Small intestine (tissue), 7 donors: ENCODE data around the gene COL8A1. TPM values are rescaled to one million over a fixed set of nuclear protein-coding genes. Genes with fewer than 3 reads are reported as not detected.
"Not testable (repeated sequence)": the region's sequence is repeated elsewhere in the genome, so short reads cannot be mapped to it uniquely, and the experiment has no call there.

ENCODE experiments used
- DNase-seq, 2 donors: peaks; one replicate each; pipeline versions ENCODE4 v3.0.0 to v3.0.0-alpha.2; 2013
- FAIRE-seq: peaks from 2 replicates; lab custom pipeline; 2012; peaks lifted over from hg19 to GRCh38; lab: Jason Lieb, UNC
- H3K27ac ChIP-seq, 3 donors: one replicate each; pipeline ENCODE4 v1.5.1; 2013; ENCODE audit warnings: low read length in 2 of 3, mild to moderate bottlenecking in 2 of 3, control low read depth in 1 of 3, inconsistent platforms in 1 of 3, low read depth in 1 of 3, moderate library complexity in 1 of 3
- H3K27me3 ChIP-seq, 3 donors: one replicate each; pipeline ENCODE4 v1.6.1; 2013; ENCODE audit warnings: low read length in 3 of 3, inconsistent platforms in 1 of 3; ENCODE audit not compliant: control insufficient read depth in 3 of 3, insufficient read depth in 3 of 3
- H3K36me3 ChIP-seq, 3 donors: one replicate each; pipeline ENCODE4 v1.6.1; 2013; ENCODE audit warnings: low read length in 3 of 3, inconsistent platforms in 1 of 3, low read depth in 1 of 3, mild to moderate bottlenecking in 1 of 3, moderate library complexity in 1 of 3; ENCODE audit not compliant: control insufficient read depth in 3 of 3, insufficient read depth in 2 of 3
- H3K4me1 ChIP-seq, 3 donors: one replicate each; pipeline ENCODE4 v1.6.1; 2013; ENCODE audit warnings: low read length in 2 of 3, inconsistent platforms in 1 of 3, low read depth in 1 of 3, mild to moderate bottlenecking in 1 of 3, moderate library complexity in 1 of 3; ENCODE audit not compliant: control insufficient read depth in 3 of 3, insufficient read depth in 2 of 3
- H3K4me3 ChIP-seq, 3 donors: one replicate each; pipeline ENCODE4 v1.5.1; 2013; ENCODE audit warnings: low read length in 3 of 3, control low read depth in 1 of 3, inconsistent platforms in 1 of 3, low read depth in 1 of 3, mild to moderate bottlenecking in 1 of 3, moderate library complexity in 1 of 3
- H3K9me3 ChIP-seq, 2 donors: one replicate each; pipeline ENCODE4 v1.6.1; 2013; ENCODE audit warnings: low read depth in 1 of 2, low read length in 1 of 2; ENCODE audit not compliant: control insufficient read depth in 2 of 2, insufficient read depth in 1 of 2
- WGBS, 3 donors: extraction: QIAGEN DNeasy Blood & Tissue Kit; methylation state at CpG; one replicate each; pipeline ENCODE4 v1.1.7; 2013; 5-methylcytosine and 5-hydroxymethylcytosine counted together
- polyA plus RNA-seq, 4 donors: library from polyadenylated mRNA; stranded (reverse) in 3 of 4; unstranded in 1 of 4; fragments of 200-250 nt in 3 of 4; fragments of 120-200 nt in 1 of 4; gene quantifications; one replicate each; pipeline versions ENCODE4 v1.2.1 to v1.2.3, GENCODE V29; 2013
- donor health status: healthy with polysubstance abuse.
- donor health status: control.
- donor health status: control.
- donor health status: Bipolar disorder and iron deficiency.
- donor health status: healthy.

Gene COL8A1
- polyA plus RNA-seq, 4 donors: 0.21 to 4.5 (median 0.25) TPM

GRCh38 chr3:99837715-99838114 lies 199.3 kb downstream of the COL8A1 start:
- no peak for FAIRE-seq
- 21 to 63% (median 43%) methylated on average over 1 of the region's 1 CpG for WGBS, 3 donors
- DNase-seq: peak; percentile 25 to 43
- H3K9me3 ChIP-seq: no peaks in the 10 kb centered on the region
- no peaks in the 10 kb centered on the region for H3K36me3 ChIP-seq
- no peak overlapping the region for H3K4me3 ChIP-seq
- H3K4me1 ChIP-seq: peaks cover 4 to 9% (median 4%) of the 10 kb centered on the region in 3 donors
- H3K27ac ChIP-seq: no peak overlapping the region
- no peaks in the 10 kb centered on the region for H3K27me3 ChIP-seq

- FAIRE-seq: no peak
- H3K9me3 ChIP-seq: no peaks in the 10 kb centered on the region
Measured at GRCh38 chr3:99838755-99839154, 200.4 kb downstream of the COL8A1 start.

GRCh38 chr3:99839613-99840012 lies 201.2 kb downstream of the COL8A1 start:
- Histone ChIP-seq H3K9me3 (no peaks in the 10 kb centered on the region), H3K4me1 (peaks cover 4 to 8% (median 6%) of the 10 kb centered on the region in 3 donors), H3K4me3 (no peak overlapping the region), H3K27me3 (no peaks in the 10 kb centered on the region), H3K27ac (no peak overlapping the region), H3K36me3 (no peaks in the 10 kb centered on the region)
- FAIRE-seq (no peak), DNase-seq (no peak)
- 65 to 91% (median 79%) methylated on average over 1 of the region's 1 CpG for WGBS, 3 donors

More at GRCh38 chr3:99838755-99839154, 200.4 kb downstream of the COL8A1 start:
- no peak overlapping the region for H3K4me3 ChIP-seq
- H3K27ac ChIP-seq: no peak overlapping the region
- H3K4me1 ChIP-seq: peaks cover 4 to 8% (median 6%) of the 10 kb centered on the region in 3 donors
- no peak for DNase-seq
- no peaks in the 10 kb centered on the region for H3K27me3 ChIP-seq
- H3K36me3 ChIP-seq: no peaks in the 10 kb centered on the region

- not testable (repeated sequence) for FAIRE-seq, H3K4me3 ChIP-seq, DNase-seq, H3K36me3 ChIP-seq, H3K27ac ChIP-seq, H3K9me3 ChIP-seq, H3K27me3 ChIP-seq
- peaks cover 4 to 10% (median 6%) of the 10 kb centered on the region in 3 donors for H3K4me1 ChIP-seq
- 97 to 98% (median 98%) methylated on average over 4 of the region's 4 CpGs for WGBS, 3 donors
Measured at GRCh38 chr3:99841949-99842348, 203.6 kb downstream of the COL8A1 start.

GRCh38 chr3:99842826-99843589 lies 204.6 kb downstream of the COL8A1 start:
- Histone ChIP-seq H3K27me3 (no peaks in the 10 kb centered on the region), H3K36me3 (no peaks in the 10 kb centered on the region), H3K4me3 (no peak overlapping the region), H3K9me3 (no peaks in the 10 kb centered on the region), H3K27ac (peak overlapping the region in 1 of 3 donors; percentile 36), H3K4me1 (peaks cover 0 to 8% (median 1%) of the 10 kb centered on the region in 3 donors)
- WGBS, 3 donors: 35 to 50% (median 49%) methylated on average over 2 of the region's 2 CpGs
- peak; percentile 54 to 64 for DNase-seq
- FAIRE-seq: no peak

- 60 to 70% (median 70%) methylated on average over 10 of the region's 10 CpGs for WGBS, 3 donors
- Histone ChIP-seq H3K9me3 (peaks cover 0 to 5% of the 10 kb centered on the region in 2 donors), H3K36me3 (peaks cover 0 to 5% (median 0%) of the 10 kb centered on the region in 3 donors), H3K27ac (peak overlapping the region in 2 of 3 donors; percentile 14 to 43), H3K4me1 (peaks cover 0 to 7% (median 0%) of the 10 kb centered on the region in 3 donors), H3K4me3 (no peak overlapping the region), H3K27me3 (no peaks in the 10 kb centered on the region)
- FAIRE-seq: no peak
- DNase-seq: peak in 1 of 2 donors; percentile 10
Measured at GRCh38 chr3:99843590-99844258, 205.3 kb downstream of the COL8A1 start.

GRCh38 chr3:99845331-99845730 lies 206.9 kb downstream of the COL8A1 start:
- Histone ChIP-seq H3K4me3 (no peak overlapping the region), H3K27ac (no peak overlapping the region), H3K36me3 (peaks cover 0 to 5% (median 0%) of the 10 kb centered on the region in 3 donors), H3K27me3 (no peaks in the 10 kb centered on the region), H3K4me1 (peaks cover 0 to 7% (median 0%) of the 10 kb centered on the region in 3 donors), H3K9me3 (peaks cover 0 to 11% of the 10 kb centered on the region in 2 donors)
- no peak for DNase-seq
- 57 to 84% (median 83%) methylated on average over 4 of the region's 4 CpGs for WGBS, 3 donors
- FAIRE-seq: no peak

- WGBS, 3 donors: 46 to 82% (median 77%) methylated on average over 2 of the region's 2 CpGs
- no peak for FAIRE-seq
Measured at GRCh38 chr3:99845999-99846398, 207.6 kb downstream of the COL8A1 start.

More at GRCh38 chr3:99845999-99846398, 207.6 kb downstream of the COL8A1 start:
- H3K4me1 ChIP-seq: peaks cover 0 to 7% (median 0%) of the 10 kb centered on the region in 3 donors
- peak overlapping the region in 1 of 3 donors; percentile 26 for H3K27ac ChIP-seq
- peaks cover 0 to 9% (median 4%) of the 10 kb centered on the region in 3 donors for H3K36me3 ChIP-seq
- H3K4me3 ChIP-seq: no peak overlapping the region
- H3K27me3 ChIP-seq: no peaks in the 10 kb centered on the region
- H3K9me3 ChIP-seq: peaks cover 1 to 14% of the 10 kb centered on the region in 2 donors
- DNase-seq: no peak
